Left renal pelvis (tissue), 4 donors: ENCODE data around the gene DCANP1. TPM values are rescaled to one million over a fixed set of nuclear protein-coding genes. Genes with fewer than 3 reads are reported as not detected.

Experiments used
- DNase-seq, 4 donors: peaks; one replicate each; pipeline ENCODE4 v3.0.0-alpha.2; 2013; ENCODE audit warnings: low read depth in 4 of 4, low spot score in 3 of 4
- polyA plus RNA-seq, 4 donors: library from polyadenylated mRNA; unstranded; fragments of 120-200 nt; gene quantifications; one replicate each; pipeline ENCODE4 v1.2.1, GENCODE V29; 2013; ENCODE audit not compliant: insufficient read length in 4 of 4

Gene DCANP1
- polyA plus RNA-seq, 4 donors, result 0.11 TPM; not detected in 3

DNA sequence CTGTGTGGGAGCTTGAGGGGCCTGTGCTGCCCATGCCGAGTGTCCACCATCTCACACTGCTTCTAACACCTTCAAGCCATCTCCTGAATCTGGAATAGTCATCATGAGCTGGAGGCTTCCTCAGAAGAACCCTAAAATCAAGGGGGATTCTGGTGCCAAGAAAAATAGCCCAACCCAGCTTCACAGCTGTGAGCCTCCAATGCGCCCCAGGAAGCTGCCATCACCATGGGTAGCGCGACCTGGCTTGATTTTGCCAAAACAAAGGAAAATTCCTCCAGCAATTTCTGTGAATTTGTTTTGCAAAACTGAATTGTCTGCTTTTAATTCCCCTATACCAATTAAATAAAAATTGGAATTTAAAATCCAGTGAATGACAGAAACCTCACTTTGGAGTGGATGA, 11.2 kb upstream of the DCANP1 start:
- DNase-seq, result no peak

DNA sequence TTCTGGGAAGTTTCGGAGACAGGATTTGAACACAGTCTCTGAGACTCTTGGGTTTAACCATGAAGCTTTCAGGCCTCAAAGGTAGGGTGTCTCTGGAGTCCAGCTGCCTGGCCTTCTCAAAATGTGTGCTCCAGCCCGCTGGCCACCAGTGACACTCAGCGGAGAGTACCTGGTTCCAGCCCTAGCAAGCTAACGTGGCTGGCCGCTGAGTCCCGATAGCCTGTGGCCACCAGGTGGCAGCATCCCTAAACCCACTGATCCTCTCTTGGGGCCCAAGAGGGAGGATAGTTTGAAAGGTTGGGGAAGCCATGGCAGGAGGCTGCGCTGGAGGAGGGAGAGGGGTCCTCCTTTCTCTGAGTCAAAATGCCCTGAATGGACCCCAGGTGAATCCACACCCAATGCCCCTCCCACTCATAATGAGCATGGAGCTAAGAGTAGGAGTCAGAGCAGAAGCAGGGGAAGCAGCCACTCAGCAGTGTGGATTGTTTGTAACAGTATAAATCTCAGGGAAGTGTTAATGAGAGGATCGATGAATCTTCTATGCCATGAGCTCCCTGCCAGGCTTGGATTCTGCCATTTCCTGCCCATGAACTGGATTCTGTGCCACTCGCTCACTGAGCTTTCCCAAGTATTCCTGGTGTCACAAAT, 10.4 kb upstream of the DCANP1 start:
- peak in 2 of 4 donors; percentile 43 to 44 for DNase-seq

DNA sequence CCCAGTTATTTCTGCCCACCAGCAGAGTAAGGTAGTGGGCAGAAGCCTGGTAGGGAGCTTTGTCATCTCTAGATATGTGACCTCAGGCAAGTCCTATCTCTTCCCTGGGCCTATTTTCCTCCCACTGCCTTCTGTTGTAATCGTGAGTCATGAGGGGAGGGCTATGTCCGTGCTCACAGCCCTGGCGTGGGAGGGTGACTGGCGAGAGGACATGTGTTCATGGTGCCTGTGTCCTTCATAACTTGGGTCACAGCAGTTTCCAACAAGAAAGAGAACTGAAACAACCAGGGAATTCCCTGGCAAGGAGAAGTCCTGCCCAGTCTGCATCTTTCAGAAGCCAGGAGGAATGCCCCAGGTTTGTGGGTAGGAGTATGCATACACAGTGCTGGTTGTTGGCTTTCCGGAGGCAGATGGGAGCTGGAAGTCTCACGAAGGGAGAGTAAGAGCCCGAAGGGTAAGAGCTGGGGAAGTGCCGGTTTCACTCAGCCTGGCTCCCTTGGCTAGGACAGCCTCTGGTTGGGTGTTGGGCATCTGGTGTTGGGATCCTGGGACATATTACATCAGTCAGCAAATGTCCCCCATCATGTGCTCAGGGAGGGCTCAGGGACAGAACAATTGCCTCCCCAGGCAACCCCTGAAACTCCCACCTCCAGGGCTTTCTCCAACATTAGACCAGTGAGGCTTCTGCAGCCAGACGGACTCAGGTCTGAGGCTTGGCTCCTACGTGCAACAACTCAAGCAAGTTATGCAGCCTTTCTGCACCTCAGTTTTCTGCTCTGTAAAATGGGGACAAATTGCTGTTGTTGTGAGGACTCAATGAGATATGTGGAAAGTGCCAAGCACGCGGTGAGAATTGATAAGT, 9.3 kb upstream of the DCANP1 start:
- DNase-seq, result no peak

DNA sequence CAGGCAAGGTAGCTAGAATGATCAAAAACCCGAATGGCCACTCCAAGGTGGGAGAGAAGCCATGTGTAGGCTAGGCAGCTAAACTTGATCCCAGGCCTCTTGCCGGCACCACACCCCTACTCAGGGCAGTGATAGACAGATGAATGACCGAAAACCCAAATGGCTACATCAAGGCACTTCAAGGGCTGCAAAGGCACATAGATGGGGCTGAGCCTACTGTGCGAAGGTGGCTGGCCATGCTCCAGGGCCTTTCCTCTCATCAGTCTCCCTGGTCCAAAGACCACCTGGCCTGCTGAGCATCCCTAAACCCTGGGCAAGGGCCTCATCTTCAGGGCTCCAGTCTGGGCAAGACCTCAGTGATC, 8.7 kb upstream of the DCANP1 start:
- no peak for DNase-seq

DNA sequence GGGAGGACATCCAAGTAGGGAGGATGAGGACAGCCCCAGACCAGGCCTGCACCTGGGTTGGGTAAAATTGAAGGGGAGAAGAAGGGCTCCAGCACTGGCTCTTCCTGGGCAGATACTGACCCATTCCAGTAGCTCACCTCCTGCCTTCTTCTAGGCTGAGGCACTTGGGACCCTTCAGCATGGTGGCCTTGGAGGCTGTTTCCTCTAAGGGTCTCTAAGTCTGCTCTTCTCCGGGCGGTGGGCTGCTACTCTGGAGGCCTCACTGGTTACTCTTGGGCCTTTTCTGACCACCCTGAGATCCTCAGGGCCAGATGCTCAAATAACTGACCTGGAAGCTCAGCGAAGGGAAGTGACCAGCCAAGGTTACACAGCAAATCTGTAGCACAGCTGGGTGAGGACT, 7.8 kb upstream of the DCANP1 start:
- no peak for DNase-seq

DNA sequence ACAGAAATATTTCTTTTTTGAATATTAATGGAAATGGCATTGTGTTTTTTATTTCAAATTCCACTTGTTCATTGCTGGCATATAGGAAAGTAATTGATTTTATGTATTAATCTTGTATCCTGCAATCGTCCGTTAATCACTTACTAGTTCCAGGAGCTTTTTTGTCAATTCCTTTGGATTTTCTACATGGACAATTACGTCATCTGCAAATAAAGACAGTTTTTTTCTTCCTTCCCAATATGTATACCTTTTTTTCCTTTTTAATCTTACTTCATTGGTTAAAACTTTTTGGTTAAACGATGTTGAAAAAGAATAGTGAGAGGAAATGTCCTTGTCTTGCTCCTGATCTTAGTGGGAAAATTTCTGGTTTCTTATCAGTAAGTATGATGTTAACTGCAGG, 6.5 kb upstream of the DCANP1 start:
- DNase-seq, result no peak

DNA sequence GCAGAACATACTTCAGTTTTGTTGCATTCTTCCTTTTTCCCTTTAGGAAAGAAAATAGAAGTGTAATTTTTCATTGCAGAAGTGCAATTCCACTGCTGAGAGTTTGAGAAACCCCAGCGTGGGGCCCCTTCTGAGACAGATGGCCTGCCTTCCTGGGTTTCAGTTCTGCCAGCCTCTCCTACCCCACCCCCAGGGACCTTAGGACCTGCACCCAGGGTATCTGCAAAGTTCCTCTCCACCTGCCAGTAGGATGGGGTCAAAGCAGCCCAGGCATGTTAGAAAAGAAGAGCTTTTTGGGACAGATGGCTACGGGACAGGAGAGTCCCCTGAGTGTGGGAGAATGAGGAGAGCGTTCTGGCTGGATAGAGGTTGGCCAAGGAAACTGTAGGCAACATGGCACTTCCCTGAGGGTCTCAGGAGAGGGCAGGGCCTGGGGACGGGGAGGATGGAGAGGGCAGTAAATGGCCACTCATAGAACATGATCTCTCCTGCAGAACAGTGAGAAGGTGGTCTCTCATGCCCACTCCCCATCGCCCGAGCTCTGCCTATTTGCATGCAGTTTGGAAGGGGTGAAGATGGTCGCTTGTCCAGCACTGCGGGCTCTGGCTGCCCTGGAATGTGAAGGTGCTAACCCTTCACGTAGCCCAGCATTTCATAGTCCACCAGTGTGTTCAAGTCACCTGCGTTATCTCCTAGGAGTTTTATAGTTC, 5.3 kb upstream of the DCANP1 start, which contains the start of gene TIFAB:
TIFAB (minus strand) TSS at position 31 of the 710 bp plus-strand sequence. CDS start 2,412 bp downstream, outside the sequence.
- no peak for DNase-seq

DNA sequence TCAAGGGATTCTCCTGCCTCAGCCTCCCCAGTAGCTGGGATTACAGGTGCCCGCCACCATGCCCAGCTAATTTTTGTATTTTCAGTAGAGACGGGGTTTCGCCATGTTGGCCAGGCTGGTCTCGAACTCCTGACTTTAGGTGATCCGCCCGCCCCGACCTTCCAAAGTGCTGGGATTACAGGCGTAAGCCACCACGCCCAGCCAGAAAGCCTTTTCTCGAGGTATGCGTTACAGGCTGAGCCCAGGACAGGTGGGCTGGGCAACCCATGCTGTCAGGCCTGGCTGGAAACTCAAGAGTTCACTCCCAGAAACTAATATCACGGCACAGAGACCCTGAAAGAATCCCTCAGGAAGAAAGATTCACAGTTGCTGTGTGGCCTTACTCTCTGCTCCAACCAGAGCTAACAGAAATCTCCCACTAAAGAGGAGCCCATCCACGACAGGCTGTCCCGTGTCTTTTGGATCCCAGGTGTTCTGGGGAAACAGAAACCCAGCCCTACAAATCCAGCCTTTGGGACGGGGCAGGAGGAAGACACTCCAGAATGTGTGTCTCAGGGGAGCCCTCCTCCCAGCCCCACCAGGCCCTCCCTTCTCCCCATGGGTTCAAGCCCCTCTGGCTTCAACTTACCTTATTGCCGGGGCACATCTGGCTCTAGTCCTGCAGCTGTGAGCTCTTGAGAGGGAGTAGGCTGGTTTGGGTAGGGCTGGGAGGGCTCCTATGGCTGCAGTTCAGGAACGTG, 4.6 kb upstream of the DCANP1 start:
- no peak for DNase-seq

DNA sequence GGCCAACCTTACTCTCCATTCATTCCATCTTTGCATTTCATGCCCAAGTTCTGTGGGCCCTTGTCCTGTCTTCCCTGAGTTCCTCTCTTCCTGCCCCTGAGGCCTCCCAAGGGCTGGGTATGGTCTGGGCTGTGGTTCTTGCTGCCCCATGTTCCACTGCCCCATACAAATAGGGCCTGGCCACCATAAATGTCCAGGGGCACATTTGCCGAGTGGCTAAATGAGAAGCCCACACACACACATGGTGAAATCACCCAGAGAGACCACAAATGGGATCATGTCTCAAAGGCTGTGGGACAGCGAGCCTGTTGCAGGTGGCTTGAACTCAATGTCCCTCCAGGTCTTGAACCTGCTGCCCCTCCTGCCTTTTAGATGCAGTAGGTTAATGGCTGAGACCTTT, 3.8 kb upstream of the DCANP1 start:
- DNase-seq, result no peak

DNA sequence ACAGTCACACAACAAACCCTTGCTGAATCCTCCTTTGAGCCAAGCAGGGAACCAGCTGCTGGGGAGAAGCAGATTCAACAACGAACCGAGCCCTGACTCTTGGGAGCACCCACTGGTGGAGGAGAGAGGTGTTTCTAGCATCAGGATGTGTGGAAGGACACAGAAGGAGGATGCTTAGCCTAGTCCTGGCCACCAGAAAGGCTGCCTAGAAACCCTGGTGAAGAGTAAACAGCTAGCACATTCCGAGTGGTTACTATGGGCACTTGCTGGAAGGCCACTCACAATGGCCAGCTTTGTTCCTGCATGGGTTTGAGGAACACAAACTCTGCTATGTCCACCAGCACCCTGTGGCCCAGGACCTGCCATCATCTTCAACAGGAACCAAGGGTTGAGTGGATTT, 3.2 kb upstream of the DCANP1 start:
- no peak for DNase-seq

DNA sequence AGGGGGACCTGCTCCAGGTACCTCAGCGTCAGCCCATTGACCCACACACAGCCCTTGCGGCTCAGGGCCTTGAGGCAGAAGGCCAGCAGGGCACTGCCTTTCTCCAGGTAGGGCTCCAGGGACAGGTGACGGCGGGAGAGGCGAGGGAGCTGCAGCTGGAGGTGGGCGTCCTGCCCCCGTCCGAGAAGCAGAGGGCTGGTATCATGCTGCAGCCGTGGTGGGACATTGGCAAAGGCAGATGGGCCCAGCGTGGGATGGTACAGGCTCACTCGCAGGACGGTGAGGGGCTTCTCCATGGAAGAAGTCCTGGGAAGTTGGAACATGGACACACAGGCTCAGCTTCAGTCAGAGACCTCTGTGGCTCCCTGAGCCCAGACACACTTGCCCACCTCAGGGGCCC, 2.5 kb upstream of the DCANP1 start:
- DNase-seq, result no peak

DNA sequence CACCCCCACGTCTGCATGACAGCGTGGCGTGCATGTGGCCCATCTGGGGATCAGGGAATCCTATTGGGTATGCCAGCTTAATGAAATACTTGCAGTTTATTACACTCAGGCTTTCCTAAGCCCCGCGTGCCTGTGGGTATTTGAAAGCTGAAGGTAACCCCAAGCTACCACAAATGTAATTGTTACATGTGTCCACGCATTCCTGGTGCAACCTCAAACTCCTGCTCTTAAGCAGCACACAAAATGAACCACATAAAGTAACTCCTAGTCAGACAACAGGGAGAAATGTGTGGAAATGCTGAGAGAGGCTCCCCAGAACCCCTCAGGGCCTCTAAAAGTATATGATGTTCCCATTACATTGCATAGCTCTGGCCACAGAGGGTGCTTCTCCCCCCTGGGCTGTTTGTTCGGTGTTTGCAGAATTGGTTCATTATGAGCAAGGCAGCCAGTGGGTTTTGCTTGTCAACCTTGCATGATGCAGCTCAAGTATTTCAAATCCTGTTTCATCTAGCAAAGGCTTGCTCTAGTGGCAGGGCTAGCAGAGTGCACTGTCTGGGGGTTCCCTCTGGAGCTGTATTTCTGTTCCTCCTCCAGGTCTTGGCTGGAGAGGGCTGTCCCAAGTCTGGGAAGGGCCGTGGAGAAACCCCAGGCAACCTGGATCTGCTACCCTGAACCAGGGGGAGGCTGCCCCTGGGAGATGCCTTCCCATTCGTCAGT, 1.8 kb upstream of the DCANP1 start:
- no peak for DNase-seq

DNA sequence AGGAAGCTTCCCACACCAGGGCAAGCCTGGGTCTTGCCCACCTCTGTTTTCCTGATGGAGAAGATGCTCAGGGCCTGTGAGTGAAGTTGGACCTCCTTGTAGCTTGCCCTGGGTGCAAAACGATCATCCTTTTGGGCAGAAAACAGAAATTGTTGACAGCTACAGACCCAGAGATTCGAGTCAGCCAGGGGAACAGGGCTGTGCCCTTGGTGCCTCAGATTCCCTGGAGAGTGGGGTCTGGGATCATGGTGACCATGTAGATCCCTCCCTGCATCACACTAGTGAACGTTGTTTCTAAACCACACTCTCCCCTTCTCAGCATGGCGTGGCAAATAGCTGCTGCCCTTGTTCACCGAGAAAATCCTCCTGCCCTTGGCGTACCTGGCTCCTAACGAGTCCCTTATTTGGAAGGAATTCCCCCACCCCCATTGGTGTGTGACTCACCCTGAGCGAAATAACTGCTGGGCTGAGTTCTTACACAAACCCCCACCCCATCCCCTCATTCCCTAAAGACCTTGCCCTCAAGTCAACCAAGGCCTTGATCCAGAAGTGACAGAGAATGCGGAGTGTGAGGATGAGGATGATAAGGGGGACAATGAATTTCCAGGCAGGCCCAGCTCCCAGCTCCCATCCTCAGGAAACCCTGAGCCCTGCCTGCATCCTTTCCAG, 1.1 kb upstream of the DCANP1 start:
- no peak for DNase-seq

DNA sequence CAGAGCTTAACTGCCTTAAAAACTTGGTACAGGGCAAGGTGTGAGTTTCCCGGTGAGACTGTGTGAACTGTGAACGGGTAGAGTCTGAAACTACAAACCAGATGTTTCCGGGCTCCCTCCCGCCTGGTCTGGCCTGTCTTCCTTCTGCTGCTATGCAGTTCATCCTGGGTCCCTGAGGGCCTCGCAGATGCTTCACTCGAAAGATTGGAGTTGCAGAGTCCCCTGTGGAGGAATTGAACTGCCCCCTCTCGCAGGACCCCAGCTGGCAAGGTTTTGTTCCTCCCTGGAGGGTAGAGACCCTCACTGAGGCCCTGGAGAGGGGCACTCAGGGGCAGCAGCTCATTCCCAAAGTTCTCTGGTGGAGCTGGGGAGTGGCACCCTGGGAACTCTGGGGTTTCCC, 533 bp downstream of the DCANP1 start:
- no peak for DNase-seq

DNA sequence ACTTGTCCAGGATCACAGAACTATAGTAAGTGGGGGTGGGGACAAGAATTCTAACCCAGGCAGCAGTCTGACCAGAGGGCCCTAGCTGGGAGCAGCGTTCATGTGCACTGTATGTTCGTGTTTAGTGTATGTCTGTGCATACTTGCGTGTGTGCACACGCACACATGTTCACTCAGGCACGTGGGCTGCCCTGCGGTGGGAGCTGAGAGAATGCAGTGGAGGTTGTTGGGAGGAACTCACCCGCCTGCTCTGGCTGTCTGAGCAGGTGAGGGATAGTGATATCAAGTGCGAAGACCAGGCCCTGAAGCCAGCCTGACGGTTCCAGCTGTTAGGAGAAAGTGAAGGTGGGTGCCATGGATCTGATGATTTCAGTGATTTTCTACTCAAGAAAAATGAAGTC, 942 bp downstream of the DCANP1 start:
- DNase-seq, result no peak

DNA sequence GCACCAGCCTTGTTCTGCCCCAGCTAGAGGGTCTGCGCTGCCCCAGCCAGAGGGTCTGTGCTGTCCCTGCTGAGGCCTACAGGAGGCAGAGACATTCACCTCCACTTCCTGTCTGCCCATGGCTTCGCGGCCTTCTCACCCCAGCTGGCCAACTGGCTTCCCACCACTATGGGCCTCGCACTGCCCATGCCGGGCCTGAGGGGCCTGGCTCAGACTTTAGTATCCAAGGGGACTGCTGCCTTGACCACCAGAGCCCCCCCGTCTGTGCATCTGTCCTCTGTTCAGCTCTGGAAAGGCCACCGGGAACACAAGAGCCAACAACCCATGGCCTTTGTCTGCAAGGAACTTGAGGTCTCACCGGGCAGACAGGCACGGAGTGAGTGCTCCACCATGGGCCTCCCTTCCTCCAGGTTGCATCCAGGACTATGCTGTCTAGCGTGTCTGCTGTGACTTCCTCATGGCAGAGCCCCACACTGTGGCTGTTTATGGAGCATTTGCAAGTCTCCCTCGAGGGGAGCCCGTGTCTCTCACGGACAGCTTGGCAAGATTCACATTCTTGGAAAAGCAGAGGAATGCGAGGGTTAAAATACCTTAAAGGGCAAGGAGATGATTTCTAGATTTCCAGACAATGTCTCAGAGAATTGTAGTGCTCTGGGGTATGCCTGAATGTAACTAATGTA, 1.7 kb downstream of the DCANP1 start:
- no peak for DNase-seq

DNA sequence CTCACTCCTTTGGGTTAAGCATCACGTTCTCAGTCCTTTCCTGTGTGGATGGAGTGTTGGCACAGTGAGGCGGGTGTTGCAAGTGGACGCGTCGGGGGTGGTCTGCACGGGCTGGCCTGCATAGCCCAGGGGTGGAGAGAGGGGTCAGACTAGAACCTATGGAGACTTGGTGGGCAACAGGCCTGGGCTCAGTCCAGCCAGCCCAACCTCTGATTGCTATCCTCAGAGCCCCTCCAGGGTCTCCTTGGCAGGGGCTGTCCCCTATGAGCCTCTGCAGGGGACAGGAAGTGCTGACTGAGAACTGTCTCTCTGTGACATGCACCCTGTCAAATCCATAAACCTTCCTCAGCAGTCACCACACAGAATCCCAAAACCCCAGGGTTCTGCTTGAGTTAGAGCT, 2.3 kb downstream of the DCANP1 start:
- no peak for DNase-seq

DNA sequence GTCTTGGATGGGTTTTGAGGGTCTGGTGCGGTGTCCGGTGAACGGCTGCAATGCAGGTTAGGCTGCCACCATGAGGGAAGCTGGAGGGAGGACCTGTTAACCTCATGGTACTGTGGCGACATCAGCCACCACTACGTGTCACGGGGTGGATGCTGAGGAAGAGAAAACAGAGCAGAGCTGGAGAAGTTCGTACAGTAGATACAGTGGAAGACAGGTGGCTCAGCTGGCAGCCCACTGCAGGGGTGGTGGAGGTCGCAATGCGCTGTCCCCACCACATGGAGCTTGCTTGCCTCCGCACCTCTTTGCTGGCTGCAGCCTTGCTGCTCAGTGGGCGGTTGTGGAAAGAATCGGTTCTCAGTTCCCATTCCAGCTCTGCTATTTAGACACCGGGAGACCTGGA, 2.8 kb downstream of the DCANP1 start:
- DNase-seq, result no peak
